MM.1S (cell line): ENCODE measurements around the gene MICALL1.
A peak's percentile ranks its signal among the peaks of the same experiment; 100 is the strongest.

Source experiments
- DNase-seq: peaks from one replicate; pipeline ENCODE4 v3.0.0-alpha.2; 2015
- H2AFZ ChIP-seq: fragments of 300-600 bp; sonication (generic); 2 replicates; pipeline ENCODE4 v1.6.0; 2016; ENCODE audit warnings: antibody characterized with exemption, low read length
- H3F3A ChIP-seq: fragments of 300-600 bp; sonication (generic); 2 replicates; pipeline ENCODE4 v1.6.1; 2016; ENCODE audit warnings: mild to moderate bottlenecking, antibody characterized with exemption, low read length, moderate library complexity, mixed read lengths; ENCODE audit not compliant: insufficient read depth
- H3K27ac ChIP-seq: fragments of 300-600 bp; sonication (generic); 2 replicates; pipeline ENCODE4 v1.5.1; 2016; ENCODE audit warnings: mild to moderate bottlenecking, low read length
- H3K27me3 ChIP-seq: fragments of 300-600 bp; sonication (generic); replicated peaks from 2 replicates; pipeline ENCODE4 v1.6.0; 2016; ENCODE audit warnings: low read length; ENCODE audit not compliant: insufficient read depth
- H3K36me3 ChIP-seq: fragments of 300-600 bp; sonication (generic); replicated peaks from 2 replicates; pipeline ENCODE4 v1.6.1; 2016; ENCODE audit warnings: mild to moderate bottlenecking, low read length, mixed read lengths; ENCODE audit not compliant: insufficient read depth
- H3K4me1 ChIP-seq: fragments of 300-600 bp; sonication (generic); 2 replicates; pipeline ENCODE4 v1.6.1; 2016; ENCODE audit warnings: low read length, mixed read lengths
- H3K4me2 ChIP-seq: fragments of 300-600 bp; sonication (generic); 2 replicates; pipeline ENCODE4 v1.6.0; 2016; ENCODE audit warnings: low read depth, low read length
- H3K4me3 ChIP-seq: fragments of 300-600 bp; sonication (generic); 2 replicates; pipeline ENCODE4 v1.5.1; 2016; ENCODE audit warnings: low read length, mixed read lengths
- H3K79me2 ChIP-seq: fragments of 300-600 bp; sonication (generic); 2 replicates; pipeline ENCODE4 v1.6.1; 2016; ENCODE audit warnings: mixed run types, low read length, mixed read lengths
- H3K9ac ChIP-seq: fragments of 300-600 bp; sonication (generic); 2 replicates; pipeline ENCODE4 v1.6.1; 2016; ENCODE audit warnings: low read length, mixed read lengths
- H3K9me2 ChIP-seq: fragments of 300-600 bp; sonication (generic); replicated peaks from 2 replicates; pipeline ENCODE4 v1.6.1; 2016; ENCODE audit warnings: mild to moderate bottlenecking, low read length, mixed read lengths; ENCODE audit not compliant: insufficient read depth
- H3K9me3 ChIP-seq: fragments of 300-600 bp; sonication (generic); replicated peaks from 2 replicates; pipeline ENCODE4 v1.6.1; 2016; ENCODE audit warnings: mild to moderate bottlenecking, low read length, mixed read lengths; ENCODE audit not compliant: insufficient read depth
- H4K20me1 ChIP-seq: fragments of 300-600 bp; sonication (generic); 2 replicates; pipeline ENCODE4 v1.6.1; 2016; ENCODE audit warnings: mild to moderate bottlenecking, low read length, moderate library complexity, mixed read lengths; ENCODE audit not compliant: insufficient read depth
- CTCF ChIP-seq: fragments of 300-600 bp; sonication (generic); IDR thresholded peaks from 2 replicates; pipeline ENCODE4 v1.5.1; 2016; ENCODE audit warnings: antibody characterized with exemption, low read length, mixed read lengths
- EZH2 ChIP-seq: fragments of 300-600 bp; sonication (generic); optimal IDR thresholded peaks from 2 replicates; pipeline ENCODE3; 2017; ENCODE audit warnings: low read depth, mild to moderate bottlenecking, antibody characterized with exemption, low read length, mixed read lengths
- EZH2phosphoT487 ChIP-seq: fragments of 300-600 bp; sonication (generic); IDR thresholded peaks from 2 replicates; pipeline ENCODE4 v1.6.1; 2018; ENCODE audit warnings: antibody characterized with exemption, low read length

The MICALL1 gene

GRCh38 chr22:37904572-37905533 lies 1.2 kb upstream of the MICALL1 start:
- no peaks in the 10 kb centered on the region for H4K20me1 ChIP-seq
- no peaks in the 10 kb centered on the region for H3K4me1 ChIP-seq
- peaks cover 16% of the 10 kb centered on the region for H3F3A ChIP-seq
- H3K9me2 ChIP-seq, result no peaks in the 10 kb centered on the region
- H3K4me3 ChIP-seq, result no peak overlapping the region
- DNase-seq, result no peak
- no peak overlapping the region for H3K9ac ChIP-seq
- no peak overlapping the region for H3K4me2 ChIP-seq
- H3K9me3 ChIP-seq, result no peaks in the 10 kb centered on the region
- TF ChIP-seq EZH2 (no peak), EZH2phosphoT487 (no peak), CTCF (no peak)
- no peaks in the 10 kb centered on the region for H3K27me3 ChIP-seq
- H3K27ac ChIP-seq, result no peak overlapping the region
- H3K79me2 ChIP-seq, result peaks cover 12% of the 10 kb centered on the region
- H2AFZ ChIP-seq, result peak overlapping the region; percentile 88
- no peaks in the 10 kb centered on the region for H3K36me3 ChIP-seq

GRCh38 chr22:37906364-37907008 lies 389 bp downstream of the MICALL1 start:
- Histone ChIP-seq H3K79me2 (peaks cover 12% of the 10 kb centered on the region), H3K4me3 (peak overlapping the region; percentile 65), H3K4me2 (peak overlapping the region; percentile 98), H3K9me3 (no peaks in the 10 kb centered on the region), H2AFZ (peak overlapping the region; percentile 63), H3K36me3 (no peaks in the 10 kb centered on the region), H3K9me2 (no peaks in the 10 kb centered on the region), H3K27ac (no peak overlapping the region), H3K9ac (peak overlapping the region; percentile 62; the same call in 1 of the 2 replicates), H3K27me3 (no peaks in the 10 kb centered on the region), H3K4me1 (no peaks in the 10 kb centered on the region), H3F3A (peaks cover 16% of the 10 kb centered on the region), H4K20me1 (no peaks in the 10 kb centered on the region)
- peak; percentile 38 for DNase-seq
- TF ChIP-seq EZH2 (no peak), EZH2phosphoT487 (no peak), CTCF (no peak)

- Histone ChIP-seq H4K20me1 (no peaks in the 10 kb centered on the region), H3K4me3 (peak overlapping the region; percentile 65)
- no peak for TF ChIP-seq EZH2phosphoT487
- no peak for TF ChIP-seq EZH2
- no peak for TF ChIP-seq CTCF
These were observed 1.2 kb downstream of the MICALL1 start for GRCh38 chr22:37907036-37907954.

More at GRCh38 chr22:37907036-37907954, 1.2 kb downstream of the MICALL1 start:
- H3K27me3 ChIP-seq, result no peaks in the 10 kb centered on the region
- peak overlapping the region; percentile 62; the same call in 1 of the 2 replicates for H3K9ac ChIP-seq
- H3K79me2 ChIP-seq, result peaks cover 12% of the 10 kb centered on the region
- peak overlapping the region; percentile 63 for H2AFZ ChIP-seq
- DNase-seq, result no peak
- no peaks in the 10 kb centered on the region for H3K36me3 ChIP-seq
- H3K9me2 ChIP-seq, result no peaks in the 10 kb centered on the region
- H3K9me3 ChIP-seq, result no peaks in the 10 kb centered on the region
- H3F3A ChIP-seq, result peaks cover 16% of the 10 kb centered on the region
- no peak overlapping the region for H3K27ac ChIP-seq
- H3K4me2 ChIP-seq, result peak overlapping the region; percentile 98
- no peaks in the 10 kb centered on the region for H3K4me1 ChIP-seq
